Transverse colon (tissue), 4 donors: Measurements from ENCODE around the gene SLC28A3. TPM values are rescaled to one million over a fixed set of nuclear protein-coding genes. Genes with fewer than 3 reads are reported as not detected.

Experiments used
- DNase-seq: peaks from one replicate; pipeline ENCODE4 v3.0.0-alpha.2; 2019
- H3K27ac ChIP-seq, 4 donors: fragments of 200-600 bp; sonication (generic); 2 replicates each; pipeline ENCODE4 v1.5.1; 2016 to 2018; ENCODE audit warnings: inconsistent platforms in 4 of 4
- H3K27me3 ChIP-seq: fragments of 200-600 bp; sonication (generic); 2 replicates; pipeline ENCODE4 v1.5.1; 2017; ENCODE audit warnings: inconsistent platforms
- H3K36me3 ChIP-seq, 4 donors: fragments of 200-600 bp; sonication (generic); 2 replicates each; pipeline ENCODE4 v1.5.1; 2017 to 2019; ENCODE audit warnings: inconsistent platforms in 4 of 4
- H3K4me1 ChIP-seq, 4 donors: fragments of 200-600 bp; sonication (generic); 2 replicates each; pipeline ENCODE4 v1.5.1; 2017 to 2020; ENCODE audit warnings: inconsistent platforms in 4 of 4
- H3K4me3 ChIP-seq, 4 donors: fragments of 200-600 bp; sonication (generic); 1 replicate in 1 of 4; 2 replicates in 3 of 4; pipeline versions ENCODE4 v1.5.1 to v1.6.1; 2017 to 2019; ENCODE audit warnings: inconsistent platforms in 4 of 4
- H3K9me3 ChIP-seq, 2 donors: fragments of 200-600 bp; sonication (generic); 2 replicates each; pipeline ENCODE4 v1.5.1; 2017 to 2019; ENCODE audit warnings: inconsistent platforms in 2 of 2
- EP300 ChIP-seq: sonication (generic); formaldehyde crosslinking; IDR thresholded peaks from one replicate; pipeline ENCODE4 v1.6.1; 2017; ENCODE audit warnings: antibody characterized with exemption, low read depth
- POLR2A ChIP-seq: fragments of 450-650 bp; IDR thresholded peaks from one replicate; pipeline ENCODE4 v1.6.1; 2016; ENCODE audit warnings: antibody characterized with exemption, mild to moderate bottlenecking, moderate library complexity
- POLR2AphosphoS5 ChIP-seq, 3 donors: sonication (generic); formaldehyde crosslinking; IDR thresholded peaks; one replicate each; pipeline ENCODE4 v1.6.1; 2016; ENCODE audit warnings: antibody characterized with exemption in 3 of 3
- WGBS, 2 donors: methylation state at CpG; one replicate each; pipeline ENCODE4 v1.1.5; 2018; ENCODE audit warnings: low coverage in 1 of 2; 5-methylcytosine and 5-hydroxymethylcytosine counted together
- in situ Hi-C, 4 donors: fragments of 200-750 bp; cut with MboI; loops; one replicate each; pipeline versions ENCODE4 v1.15.0 to v1.15.1; 2017; ENCODE audit warnings: low sequenced_read_pairs in 3 of 4, low pct_ligation_motif_present in 1 of 4, low pct_unique_long_range_greater_than_20kb in 1 of 4
- intact Hi-C: fragments of 100-400 bp; cut with DNase I; formaldehyde crosslinking; loops from one replicate; pipeline ENCODE4 v1.15.1; 2023; ENCODE audit warnings: low total_unique reads
- total RNA-seq, 4 donors: library from RNA; depleted of rRNA; stranded (reverse); fragments of >200 nt; gene quantifications; one replicate each; pipeline ENCODE4 v1.1.0, GENCODE V29; 2016
- TF ChIP-seq, protein P1 (sequence below), 5 experiments: fragments of 200-600 bp in 3 of 5; fragments of 450-650 bp in 2 of 5; sonication (generic) in 3 of 5; IDR thresholded peaks; 1 replicate in 2 of 5; 2 replicates in 3 of 5; pipeline ENCODE4 v1.5.1; 2016 to 2017; ENCODE audit warnings: antibody characterized with exemption in 5 of 5, inconsistent platforms in 3 of 5, mild to moderate bottlenecking in 2 of 5, moderate library complexity in 1 of 5

The SLC28A3 gene
- total RNA-seq, 4 donors from 2014 or later = 0.16 to 1.2 (median 0.41) TPM; not detected in 1

DNA sequence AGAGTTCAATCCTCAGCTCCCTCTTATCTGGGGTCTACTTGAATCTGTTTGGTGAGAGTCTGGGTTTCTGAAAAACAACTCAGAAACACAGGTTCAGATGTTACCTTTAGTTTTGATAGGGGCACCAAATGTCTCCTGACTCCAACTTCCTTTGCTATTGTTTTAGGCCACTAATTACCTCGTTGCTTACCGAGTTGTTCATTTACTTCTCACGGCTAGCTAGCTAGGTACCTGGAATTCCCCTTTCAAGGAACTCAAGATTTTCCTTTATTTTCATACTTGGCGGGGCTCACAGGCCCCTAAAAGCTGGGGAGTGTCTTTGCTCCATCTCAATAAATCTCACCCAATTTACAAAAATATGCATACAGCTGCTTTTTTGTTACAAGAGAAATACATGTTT lies 111.4 kb downstream of the SLC28A3 start:
- Histone ChIP-seq H3K36me3 (no peaks in the 10 kb centered on the region), H3K27ac (no peak overlapping the region), H3K4me1 (no peaks in the 10 kb centered on the region), H3K27me3 (no peaks in the 10 kb centered on the region), H3K9me3 (no peaks in the 10 kb centered on the region), H3K4me3 (no peak overlapping the region)
- TF ChIP-seq, protein P1, sequence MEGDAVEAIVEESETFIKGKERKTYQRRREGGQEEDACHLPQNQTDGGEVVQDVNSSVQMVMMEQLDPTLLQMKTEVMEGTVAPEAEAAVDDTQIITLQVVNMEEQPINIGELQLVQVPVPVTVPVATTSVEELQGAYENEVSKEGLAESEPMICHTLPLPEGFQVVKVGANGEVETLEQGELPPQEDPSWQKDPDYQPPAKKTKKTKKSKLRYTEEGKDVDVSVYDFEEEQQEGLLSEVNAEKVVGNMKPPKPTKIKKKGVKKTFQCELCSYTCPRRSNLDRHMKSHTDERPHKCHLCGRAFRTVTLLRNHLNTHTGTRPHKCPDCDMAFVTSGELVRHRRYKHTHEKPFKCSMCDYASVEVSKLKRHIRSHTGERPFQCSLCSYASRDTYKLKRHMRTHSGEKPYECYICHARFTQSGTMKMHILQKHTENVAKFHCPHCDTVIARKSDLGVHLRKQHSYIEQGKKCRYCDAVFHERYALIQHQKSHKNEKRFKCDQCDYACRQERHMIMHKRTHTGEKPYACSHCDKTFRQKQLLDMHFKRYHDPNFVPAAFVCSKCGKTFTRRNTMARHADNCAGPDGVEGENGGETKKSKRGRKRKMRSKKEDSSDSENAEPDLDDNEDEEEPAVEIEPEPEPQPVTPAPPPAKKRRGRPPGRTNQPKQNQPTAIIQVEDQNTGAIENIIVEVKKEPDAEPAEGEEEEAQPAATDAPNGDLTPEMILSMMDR (IDR thresholded peaks at IDR 0.05) = no peak
- TF ChIP-seq EP300 (no peak), POLR2A (no peak), POLR2AphosphoS5 (IDR thresholded peaks at IDR 0.05) (no peak)
- intact Hi-C loops (no loop called here), in situ Hi-C loops (no loop called here)
- DNase-seq = no peak
- 40 to 48% methylated on average over 4 of the region's 4 CpGs for WGBS, 2 donors

DNA sequence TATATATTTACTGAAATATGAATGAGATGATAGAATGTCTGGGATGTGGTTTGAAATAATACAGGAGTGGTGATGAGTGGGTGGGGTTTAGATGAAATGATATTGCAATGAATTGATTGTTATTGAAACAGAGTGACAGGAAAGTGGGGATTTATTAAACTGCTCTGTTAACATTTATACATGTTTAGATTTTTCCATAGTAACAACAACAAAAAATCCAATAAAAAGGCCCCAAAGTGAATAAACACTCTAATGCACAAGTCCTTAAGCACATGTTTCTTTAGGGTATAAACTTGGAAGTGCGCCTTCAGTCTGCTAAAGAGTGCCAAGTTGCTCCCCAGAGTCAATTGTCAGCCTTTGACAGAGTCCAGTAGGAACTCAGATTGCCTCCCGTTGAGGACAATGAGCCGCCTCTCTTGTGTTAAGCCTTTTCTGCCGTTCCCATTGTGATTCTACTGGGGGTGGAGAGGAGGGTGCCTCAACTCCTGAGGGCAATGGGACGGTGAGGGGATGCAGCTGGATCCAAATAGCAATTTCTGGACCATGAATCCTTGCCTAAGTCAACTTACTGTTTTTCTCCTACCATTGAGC lies 112.3 kb downstream of the SLC28A3 start:
- Histone ChIP-seq H3K4me3 (no peak overlapping the region), H3K36me3 (no peaks in the 10 kb centered on the region), H3K9me3 (no peaks in the 10 kb centered on the region), H3K27me3 (no peaks in the 10 kb centered on the region), H3K27ac (no peak overlapping the region), H3K4me1 (no peaks in the 10 kb centered on the region)
- WGBS, 2 donors = 67 to 80% methylated on average over 2 to 5 of the region's 5 CpGs
- TF ChIP-seq EP300 = no peak
- no peak for TF ChIP-seq POLR2A
- TF ChIP-seq, protein P1 (IDR thresholded peaks at IDR 0.05) = no peak
- no peak for TF ChIP-seq POLR2AphosphoS5 (IDR thresholded peaks at IDR 0.05)
- in situ Hi-C loops = no loop called here
- intact Hi-C loops = no loop called here
- DNase-seq = no peak

DNA sequence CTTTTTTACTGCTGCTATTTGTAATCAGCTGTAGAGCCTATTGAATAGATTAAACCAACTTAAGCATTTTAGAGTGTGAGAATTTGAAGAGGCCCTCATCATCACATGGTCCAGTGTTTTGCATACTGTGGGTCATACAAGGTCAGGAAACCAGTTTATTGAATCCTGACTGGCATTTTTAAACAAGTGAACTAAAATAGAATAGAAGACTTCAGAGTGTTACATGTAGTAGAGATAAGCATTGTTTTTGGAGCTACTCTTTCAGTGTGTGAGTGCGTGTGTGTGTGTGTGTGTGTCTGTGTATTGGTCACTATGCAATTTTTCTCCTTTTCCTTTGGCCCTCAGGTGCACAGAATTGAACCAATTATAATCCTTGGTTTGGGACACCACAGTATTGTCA lies 114.4 kb downstream of the SLC28A3 start:
- H3K4me1 ChIP-seq = no peaks in the 10 kb centered on the region
- TF ChIP-seq POLR2A (no peak), EP300 (no peak), POLR2AphosphoS5 (IDR thresholded peaks at IDR 0.05) (no peak)
- TF ChIP-seq, protein P1 (IDR thresholded peaks at IDR 0.05) = no peak
- H3K4me3 ChIP-seq = no peak overlapping the region
- H3K36me3 ChIP-seq = no peaks in the 10 kb centered on the region
- intact Hi-C loops (no loop called here), in situ Hi-C loops (no loop called here)
- no peaks in the 10 kb centered on the region for H3K9me3 ChIP-seq
- DNase-seq = no peak
- 80% methylated on average over 1 of the region's 1 CpG for whole genome bisulfite sequencing, 2 donors
- no peaks in the 10 kb centered on the region for H3K27me3 ChIP-seq
- no peak overlapping the region for H3K27ac ChIP-seq
